Stimulated activated CD8-positive, alpha-beta memory T cell treated with anti-CD3 and anti-CD28 coated beads, Interleukin-15, amount 100 ng/mL, for 48 hours (primary cell): ENCODE data around the gene MCRS1.

Source experiments
- DNase-seq, 2 donors: peaks; one replicate each; pipeline ENCODE4 v3.0.0-alpha.2; 2020; ENCODE audit warnings: low read depth in 2 of 2

Gene MCRS1

GRCh38 chr12:49556391-49557186 is 11.4 kb downstream of the MCRS1 start:
- DNase-seq: no peak

- DNase-seq: no peak
Observed at GRCh38 chr12:49555631-49556390, 12.1 kb downstream of the MCRS1 start.

GRCh38 chr12:49554266-49554665 is 13.7 kb downstream of the MCRS1 start:
- no peak for DNase-seq

GRCh38 chr12:49553512-49554088 is 14.3 kb downstream of the MCRS1 start:
- DNase-seq: no peak

- DNase-seq: no peak
Observed at GRCh38 chr12:49552899-49553298, 15.0 kb downstream of the MCRS1 start.

- no peak for DNase-seq
Observed at GRCh38 chr12:49552425-49552824, 15.5 kb downstream of the MCRS1 start.

GRCh38 chr12:49552014-49552413 is 15.9 kb downstream of the MCRS1 start:
- no peak for DNase-seq

- DNase-seq: no peak
Observed at GRCh38 chr12:49550693-49551252, 17.2 kb downstream of the MCRS1 start.

- DNase-seq: no peak
Observed at GRCh38 chr12:49549735-49550692, 17.9 kb downstream of the MCRS1 start.

- no peak for DNase-seq
Observed at GRCh38 chr12:49548822-49549648, 18.9 kb downstream of the MCRS1 start.

GRCh38 chr12:49548481-49548821 is 19.5 kb downstream of the MCRS1 start:
- DNase-seq: no peak

- DNase-seq: no peak
Observed at GRCh38 chr12:49547090-49547690, 20.8 kb downstream of the MCRS1 start.

- no peak for DNase-seq
Observed at GRCh38 chr12:49546481-49546880, 21.5 kb downstream of the MCRS1 start.

GRCh38 chr12:49545815-49546214 is 22.1 kb downstream of the MCRS1 start:
- no peak for DNase-seq

- no peak for DNase-seq
Observed at GRCh38 chr12:49543914-49544815, 23.8 kb downstream of the MCRS1 start.

- no peak for DNase-seq
Observed at GRCh38 chr12:49543221-49543913, 24.6 kb downstream of the MCRS1 start.

GRCh38 chr12:49542592-49543160 is 25.3 kb downstream of the MCRS1 start:
- DNase-seq: no peak

- no peak for DNase-seq
Observed at GRCh38 chr12:49541911-49542505, 25.9 kb downstream of the MCRS1 start.
